Adrenal gland (tissue), 5 donors: ENCODE data around the gene LGMN.
"Not testable (repeated sequence)": the region's sequence is repeated elsewhere in the genome, so short reads cannot be mapped to it uniquely, and the experiment has no call there.

ENCODE experiments used
- POLR2A ChIP-seq, 2 donors: fragments of 450-650 bp; IDR thresholded peaks; one replicate each; pipeline ENCODE4 v1.6.1; 2017; ENCODE audit warnings: antibody characterized with exemption in 2 of 2, mild to moderate bottlenecking in 2 of 2, moderate library complexity in 1 of 2
- TF ChIP-seq, protein P1 (sequence below), 6 experiments: fragments of 450-650 bp in 4 of 6; fragments of 200-600 bp in 2 of 6; sonication (generic) in 1 of 6; IDR thresholded peaks; 1 replicate in 5 of 6; 2 replicates in 1 of 6; pipeline versions ENCODE4 v1.5.1 to v1.8.0; 2016 to 2021; ENCODE audit warnings: antibody characterized with exemption in 6 of 6, mild to moderate bottlenecking in 2 of 6, moderate library complexity in 1 of 6
- donor health status: DM: no; HTN: no; CAD: no.

DNA sequence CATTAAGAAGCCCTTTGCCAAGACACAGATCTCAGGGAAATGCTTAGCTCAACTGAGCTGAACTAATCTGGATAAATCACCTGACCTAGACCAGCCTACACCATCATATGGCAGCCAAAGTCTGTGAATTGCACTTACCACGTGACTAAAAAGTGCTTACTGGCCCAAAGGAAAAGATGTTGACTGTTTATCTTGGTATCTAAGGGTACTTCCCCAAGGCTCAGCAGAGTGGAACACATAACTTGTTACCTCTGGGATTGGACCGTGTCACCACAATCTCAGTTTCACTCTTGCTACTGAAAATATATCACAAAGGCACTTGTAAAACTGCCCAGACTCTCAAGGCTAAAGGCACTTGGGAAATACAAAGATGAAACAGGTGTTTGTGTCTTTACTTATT is 26.9 kb upstream of the LGMN start:
- TF ChIP-seq, protein P1, sequence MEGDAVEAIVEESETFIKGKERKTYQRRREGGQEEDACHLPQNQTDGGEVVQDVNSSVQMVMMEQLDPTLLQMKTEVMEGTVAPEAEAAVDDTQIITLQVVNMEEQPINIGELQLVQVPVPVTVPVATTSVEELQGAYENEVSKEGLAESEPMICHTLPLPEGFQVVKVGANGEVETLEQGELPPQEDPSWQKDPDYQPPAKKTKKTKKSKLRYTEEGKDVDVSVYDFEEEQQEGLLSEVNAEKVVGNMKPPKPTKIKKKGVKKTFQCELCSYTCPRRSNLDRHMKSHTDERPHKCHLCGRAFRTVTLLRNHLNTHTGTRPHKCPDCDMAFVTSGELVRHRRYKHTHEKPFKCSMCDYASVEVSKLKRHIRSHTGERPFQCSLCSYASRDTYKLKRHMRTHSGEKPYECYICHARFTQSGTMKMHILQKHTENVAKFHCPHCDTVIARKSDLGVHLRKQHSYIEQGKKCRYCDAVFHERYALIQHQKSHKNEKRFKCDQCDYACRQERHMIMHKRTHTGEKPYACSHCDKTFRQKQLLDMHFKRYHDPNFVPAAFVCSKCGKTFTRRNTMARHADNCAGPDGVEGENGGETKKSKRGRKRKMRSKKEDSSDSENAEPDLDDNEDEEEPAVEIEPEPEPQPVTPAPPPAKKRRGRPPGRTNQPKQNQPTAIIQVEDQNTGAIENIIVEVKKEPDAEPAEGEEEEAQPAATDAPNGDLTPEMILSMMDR (IDR thresholded peaks at IDR 0.05): not testable (repeated sequence)
- not testable (repeated sequence) for TF ChIP-seq POLR2A (IDR thresholded peaks at IDR 0.05)
